ENCODE data around the gene SKP1.

Gene SKP1

GRCh38 chr5:134143431-134143830 lies 33.3 kb downstream of the SKP1 start:
- no peak for DNase-seq

GRCh38 chr5:134142806-134143205 lies 33.9 kb downstream of the SKP1 start:
- DNase-seq = no peak

- DNase-seq = no peak
These were observed 34.7 kb downstream of the SKP1 start for GRCh38 chr5:134142052-134142451.

GRCh38 chr5:134141331-134142050 lies 35.3 kb downstream of the SKP1 start:
- no peak for DNase-seq

GRCh38 chr5:134140530-134141201 lies 36.1 kb downstream of the SKP1 start:
- peak in 5 of 6 experiments; percentile 41 to 53 (median 46) for DNase-seq

GRCh38 chr5:134139891-134140469 lies 36.8 kb downstream of the SKP1 start:
- no peak for DNase-seq

- DNase-seq = no peak
These were observed 37.3 kb downstream of the SKP1 start for GRCh38 chr5:134139377-134139851.

GRCh38 chr5:134138416-134139376 lies 38.1 kb downstream of the SKP1 start:
- DNase-seq = peak in 1 of 6 experiments; percentile 20

- DNase-seq = no peak
These were observed 40.0 kb downstream of the SKP1 start for GRCh38 chr5:134136771-134137170.

- no peak for DNase-seq
These were observed 40.5 kb downstream of the SKP1 start for GRCh38 chr5:134136221-134136631.

GRCh38 chr5:134135091-134135655 lies 41.6 kb downstream of the SKP1 start:
- DNase-seq = no peak

- DNase-seq = no peak
These were observed 42.7 kb downstream of the SKP1 start for GRCh38 chr5:134133995-134134541.

- no peak for DNase-seq
These were observed 43.4 kb downstream of the SKP1 start for GRCh38 chr5:134133188-134133994.

GRCh38 chr5:134132372-134133187 lies 44.2 kb downstream of the SKP1 start:
- peak; percentile 77 to 90 (median 86) for DNase-seq

GRCh38 chr5:134131578-134132350 lies 45.0 kb downstream of the SKP1 start:
- DNase-seq = no peak

GRCh38 chr5:134131165-134131564 lies 45.6 kb downstream of the SKP1 start:
- DNase-seq = peak in 1 of 6 experiments; percentile 35

- peak in 1 of 6 experiments; percentile 11 for DNase-seq
These were observed 46.4 kb downstream of the SKP1 start for GRCh38 chr5:134130239-134130945.

GRCh38 chr5:134129411-134130238 lies 47.1 kb downstream of the SKP1 start:
- DNase-seq = peak; percentile 36 to 68 (median 56)

All from stimulated activated naive CD4-positive, alpha-beta T cell (primary cell).